Smooth muscle cell (in vitro differentiated cells): Measurements from ENCODE around the gene NUP93. TPM values are rescaled to one million over a fixed set of nuclear protein-coding genes. Genes with fewer than 3 reads are reported as not detected.
"Not testable (repeated sequence)": the region's sequence is repeated elsewhere in the genome, so short reads cannot be mapped to it uniquely, and the experiment has no call there.

ENCODE experiments used
- DNase-seq: peaks from one replicate; lab custom pipeline; 2025; ENCODE audit not compliant: unreplicated experiment; lab: John Stamatoyannopoulos, UW
- H2AFZ ChIP-seq: fragments of 200-600 bp; sonication (generic); 2 replicates; pipeline ENCODE4 v1.6.0; 2016; ENCODE audit warnings: antibody characterized with exemption, low read depth, mild to moderate bottlenecking
- H3F3A ChIP-seq: fragments of 200-600 bp; sonication (generic); 2 replicates; pipeline ENCODE4 v1.6.0; 2017; ENCODE audit warnings: antibody characterized with exemption, low read depth
- H3K27ac ChIP-seq: fragments of 200-600 bp; sonication (generic); 2 replicates; pipeline ENCODE4 v1.5.1; 2016; ENCODE audit warnings: low read depth, mild to moderate bottlenecking
- H3K27me3 ChIP-seq: fragments of 200-600 bp; sonication (generic); 2 replicates; pipeline ENCODE4 v1.6.1; 2016; ENCODE audit warnings: low read depth, mild to moderate bottlenecking
- H3K36me3 ChIP-seq: fragments of 200-600 bp; sonication (generic); 2 replicates; pipeline ENCODE4 v1.5.1; 2016; ENCODE audit warnings: low read depth
- H3K4me1 ChIP-seq: fragments of 200-600 bp; sonication (generic); 2 replicates; pipeline ENCODE4 v1.5.1; 2016; ENCODE audit warnings: low read depth
- H3K4me2 ChIP-seq: fragments of 200-600 bp; sonication (generic); 2 replicates; pipeline ENCODE4 v1.6.0; 2016; ENCODE audit warnings: mild to moderate bottlenecking
- H3K4me3 ChIP-seq: fragments of 200-600 bp; sonication (generic); 2 replicates; pipeline ENCODE4 v1.5.1; 2016; ENCODE audit warnings: mild to moderate bottlenecking
- H3K79me2 ChIP-seq: fragments of 200-600 bp; sonication (generic); 2 replicates; pipeline ENCODE4 v1.6.0; 2016; ENCODE audit warnings: low read depth, mild to moderate bottlenecking
- H3K9ac ChIP-seq: fragments of 200-600 bp; sonication (generic); 2 replicates; pipeline ENCODE4 v1.6.0; 2016; ENCODE audit warnings: low read depth
- H3K9me3 ChIP-seq: fragments of 200-600 bp; sonication (generic); replicated peaks from 2 replicates; pipeline ENCODE4 v1.5.1; 2016; ENCODE audit warnings: low read depth
- H4K20me1 ChIP-seq: fragments of 200-600 bp; sonication (generic); 2 replicates; pipeline ENCODE4 v1.6.0; 2016; ENCODE audit warnings: low read depth
- WGBS: methylation state at CpG from one replicate; pipeline ENCODE4 v1.1.7; 2016; ENCODE audit warnings: low lambda C conversion rate; 5-methylcytosine and 5-hydroxymethylcytosine counted together
- polyA plus RNA-seq: library from polyadenylated mRNA; unstranded; fragments of >200 nt; fragmentation: Nextera tagmentation; extraction: Ambion mirVana; gene quantifications from 2 replicates; pipeline ENCODE4 v1.2.1, GENCODE V29; 2016
- total RNA-seq: library from RNA; depleted of rRNA; stranded (reverse); fragments of >200 nt; gene quantifications from 2 replicates; pipeline ENCODE4 v1.2.3, GENCODE V29; 2014
- TF ChIP-seq, protein P1 (sequence below): fragments of 200-600 bp; sonication (generic); IDR thresholded peaks from 2 replicates; pipeline ENCODE4 v1.5.1; 2017; ENCODE audit warnings: borderline replicate concordance, mild to moderate bottlenecking, antibody characterized with exemption; ENCODE audit not compliant: insufficient read depth, poor library complexity, severe bottlenecking

Gene NUP93
- total and polyA plus RNA-seq, 2 experiments from 2014 or later = 45.6 to 55.8 TPM

DNA sequence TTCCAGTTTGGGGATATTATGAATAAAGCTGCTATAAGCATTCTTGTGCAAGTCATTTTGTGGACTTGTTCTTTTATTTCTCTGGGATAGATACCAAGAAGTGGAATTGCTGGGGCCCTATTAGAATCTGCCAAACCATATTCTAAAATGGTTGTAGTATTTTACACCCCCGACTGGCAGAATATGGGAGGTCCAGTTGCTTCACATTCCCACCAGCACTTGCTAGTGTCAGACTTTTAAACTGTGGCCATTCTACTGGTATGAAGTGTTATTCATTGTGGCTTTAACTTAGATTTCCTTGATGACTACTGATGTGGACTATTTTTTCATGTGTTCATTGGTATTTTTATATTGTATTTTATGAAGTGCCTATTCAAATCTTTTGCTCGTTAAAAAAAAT, 18.1 kb upstream of the NUP93 start:
- Histone ChIP-seq H3K9ac (no peak overlapping the region), H3K4me2 (no peak overlapping the region), H3K4me3 (no peak overlapping the region), H3K27ac (no peak overlapping the region), H3K4me1 (no peaks in the 10 kb centered on the region), H3K79me2 (no peaks in the 10 kb centered on the region), H4K20me1 (no peaks in the 10 kb centered on the region), H3K27me3 (no peaks in the 10 kb centered on the region), H3K9me3 (no peaks in the 10 kb centered on the region), H2AFZ (no peak overlapping the region), H3F3A (no peaks in the 10 kb centered on the region), H3K36me3 (no peaks in the 10 kb centered on the region)
- DNase-seq = no peak
- 90% methylated on average over 2 of the region's 2 CpGs for WGBS
- TF ChIP-seq, protein P1, sequence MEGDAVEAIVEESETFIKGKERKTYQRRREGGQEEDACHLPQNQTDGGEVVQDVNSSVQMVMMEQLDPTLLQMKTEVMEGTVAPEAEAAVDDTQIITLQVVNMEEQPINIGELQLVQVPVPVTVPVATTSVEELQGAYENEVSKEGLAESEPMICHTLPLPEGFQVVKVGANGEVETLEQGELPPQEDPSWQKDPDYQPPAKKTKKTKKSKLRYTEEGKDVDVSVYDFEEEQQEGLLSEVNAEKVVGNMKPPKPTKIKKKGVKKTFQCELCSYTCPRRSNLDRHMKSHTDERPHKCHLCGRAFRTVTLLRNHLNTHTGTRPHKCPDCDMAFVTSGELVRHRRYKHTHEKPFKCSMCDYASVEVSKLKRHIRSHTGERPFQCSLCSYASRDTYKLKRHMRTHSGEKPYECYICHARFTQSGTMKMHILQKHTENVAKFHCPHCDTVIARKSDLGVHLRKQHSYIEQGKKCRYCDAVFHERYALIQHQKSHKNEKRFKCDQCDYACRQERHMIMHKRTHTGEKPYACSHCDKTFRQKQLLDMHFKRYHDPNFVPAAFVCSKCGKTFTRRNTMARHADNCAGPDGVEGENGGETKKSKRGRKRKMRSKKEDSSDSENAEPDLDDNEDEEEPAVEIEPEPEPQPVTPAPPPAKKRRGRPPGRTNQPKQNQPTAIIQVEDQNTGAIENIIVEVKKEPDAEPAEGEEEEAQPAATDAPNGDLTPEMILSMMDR = no peak

DNA sequence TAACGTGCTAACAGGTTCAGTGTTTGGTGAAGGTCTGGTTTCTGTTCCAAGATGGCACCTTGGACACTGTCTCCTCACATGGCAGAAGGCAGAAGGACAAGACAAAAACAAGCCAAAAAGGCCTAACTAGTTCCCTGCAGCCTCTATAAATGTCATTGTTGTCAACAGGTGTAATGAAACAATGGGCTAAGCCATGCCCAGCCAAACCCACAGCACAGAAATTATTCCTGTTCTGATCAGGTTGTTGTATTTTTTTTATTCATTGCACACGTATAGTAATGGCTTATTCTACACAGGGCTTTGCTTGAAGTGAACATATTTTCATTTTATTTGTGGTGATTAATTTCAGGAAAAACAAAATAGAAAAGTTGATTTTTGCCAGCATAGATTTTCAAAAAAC, 16.1 kb upstream of the NUP93 start:
- H3K79me2 ChIP-seq = no peaks in the 10 kb centered on the region
- no peak overlapping the region for H2AFZ ChIP-seq
- no peak overlapping the region for H3K9ac ChIP-seq
- no peaks in the 10 kb centered on the region for H3K36me3 ChIP-seq
- H3K4me1 ChIP-seq = no peaks in the 10 kb centered on the region
- 92% methylated on average over 2 of the region's 2 CpGs for WGBS
- no peaks in the 10 kb centered on the region for H4K20me1 ChIP-seq
- H3K4me3 ChIP-seq = no peak overlapping the region
- H3F3A ChIP-seq = no peaks in the 10 kb centered on the region
- H3K4me2 ChIP-seq = no peak overlapping the region
- no peaks in the 10 kb centered on the region for H3K27me3 ChIP-seq
- DNase-seq = no peak
- no peaks in the 10 kb centered on the region for H3K9me3 ChIP-seq
- TF ChIP-seq, protein P1 = no peak
- H3K27ac ChIP-seq = no peak overlapping the region

DNA sequence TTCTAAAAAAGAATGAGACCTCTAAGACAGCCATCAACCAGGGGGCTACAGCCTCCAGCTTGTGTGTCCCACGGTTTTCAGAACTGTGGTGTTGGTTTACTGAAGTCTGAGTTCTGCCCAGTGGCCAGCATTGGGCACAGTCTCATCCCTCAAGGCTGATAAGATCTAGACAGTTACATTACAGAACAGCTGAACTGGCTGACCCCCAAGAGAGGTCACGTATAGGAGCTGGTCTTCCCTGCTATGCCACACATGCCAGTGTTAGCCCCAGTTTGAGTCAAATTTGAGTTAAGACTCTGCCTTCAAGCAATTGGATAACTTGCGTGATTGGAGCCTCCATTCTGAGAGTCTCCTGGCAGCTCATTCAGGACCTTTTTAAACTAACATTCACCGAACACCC, 14.8 kb upstream of the NUP93 start:
- WGBS = 72% methylated on average over 4 of the region's 4 CpGs
- H3K27ac ChIP-seq = no peak overlapping the region
- H3K4me3 ChIP-seq = no peak overlapping the region
- TF ChIP-seq, protein P1 = no peak
- H3K9me3 ChIP-seq = no peaks in the 10 kb centered on the region
- H3K4me2 ChIP-seq = no peak overlapping the region
- no peaks in the 10 kb centered on the region for H3F3A ChIP-seq
- no peak for DNase-seq
- no peaks in the 10 kb centered on the region for H3K4me1 ChIP-seq
- H3K27me3 ChIP-seq = peaks cover 2% of the 10 kb centered on the region
- H4K20me1 ChIP-seq = no peaks in the 10 kb centered on the region
- no peak overlapping the region for H3K9ac ChIP-seq
- no peak overlapping the region for H2AFZ ChIP-seq
- H3K79me2 ChIP-seq = no peaks in the 10 kb centered on the region
- H3K36me3 ChIP-seq = no peaks in the 10 kb centered on the region

DNA sequence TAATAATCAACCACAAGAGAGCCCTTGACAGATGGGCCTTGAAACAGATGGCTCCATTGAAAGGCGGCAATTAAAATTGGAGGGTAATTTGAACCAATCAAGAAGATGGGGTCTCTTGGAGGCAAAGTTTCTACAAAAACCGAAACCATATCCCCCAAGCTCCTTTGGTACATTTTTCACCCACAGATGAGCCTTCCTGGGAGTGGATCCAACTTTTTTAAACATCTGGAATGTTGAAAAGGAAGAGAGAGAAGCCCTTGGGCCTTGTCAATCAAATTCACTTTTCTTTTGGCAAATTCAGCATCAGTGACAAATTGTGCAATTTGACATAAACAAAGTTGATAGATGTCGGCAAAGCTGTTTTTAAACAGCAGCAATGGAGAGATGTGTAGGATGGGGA, 13.2 kb upstream of the NUP93 start:
- no peak overlapping the region for H2AFZ ChIP-seq
- TF ChIP-seq, protein P1 = no peak
- H3K9me3 ChIP-seq = no peaks in the 10 kb centered on the region
- no peaks in the 10 kb centered on the region for H3K36me3 ChIP-seq
- H4K20me1 ChIP-seq = no peaks in the 10 kb centered on the region
- H3K4me3 ChIP-seq = no peak overlapping the region
- peaks cover 8% of the 10 kb centered on the region for H3K27me3 ChIP-seq
- no peaks in the 10 kb centered on the region for H3K79me2 ChIP-seq
- 91% methylated on average over 3 of the region's 3 CpGs for whole genome bisulfite sequencing
- no peaks in the 10 kb centered on the region for H3F3A ChIP-seq
- no peak overlapping the region for H3K4me2 ChIP-seq
- no peak overlapping the region for H3K9ac ChIP-seq
- H3K4me1 ChIP-seq = no peaks in the 10 kb centered on the region
- no peak overlapping the region for H3K27ac ChIP-seq
- DNase-seq = no peak

DNA sequence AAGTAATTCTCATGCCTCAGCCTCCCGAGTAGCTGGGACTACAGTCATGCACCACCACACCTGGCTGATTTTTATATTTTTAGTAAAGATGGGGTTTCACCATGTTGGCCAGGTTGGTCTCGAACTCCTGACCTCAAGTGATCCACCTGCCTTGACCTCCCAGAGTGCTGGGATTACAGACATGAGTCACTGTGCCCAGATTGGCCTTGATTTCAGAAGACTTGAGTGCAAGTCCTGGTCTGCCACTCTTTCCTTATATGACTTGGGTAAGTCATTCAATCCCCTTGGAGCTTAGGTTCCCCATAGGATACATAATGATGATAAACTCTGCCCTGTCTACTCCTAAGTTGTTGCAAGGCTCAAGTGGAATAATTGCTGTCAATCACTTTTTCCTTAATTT, 12.4 kb upstream of the NUP93 start:
- not testable (repeated sequence) for H3K4me1 ChIP-seq, H3F3A ChIP-seq, H3K4me3 ChIP-seq, DNase-seq, H3K27me3 ChIP-seq, H3K27ac ChIP-seq, H4K20me1 ChIP-seq, H3K79me2 ChIP-seq, H3K36me3 ChIP-seq, H2AFZ ChIP-seq, H3K4me2 ChIP-seq, H3K9ac ChIP-seq, H3K9me3 ChIP-seq
- 85% methylated on average over 2 of the region's 2 CpGs for WGBS
